Mesodermal cell (in vitro differentiated cells): Measurements from ENCODE around the gene MARS2.
"Not testable (repeated sequence)": the region's sequence is repeated elsewhere in the genome, so short reads cannot be mapped to it uniquely, and the experiment has no call there.

Experiments
- H3K27ac ChIP-seq: 2 replicates; pipeline ENCODE4 v1.7.0; 2013; ENCODE audit warnings: mild to moderate bottlenecking, low read depth, low read length, moderate library complexity; ENCODE audit not compliant: severe bottlenecking
- H3K36me3 ChIP-seq: 2 replicates; pipeline ENCODE4 v1.7.1; 2013; ENCODE audit warnings: mild to moderate bottlenecking, low read length, moderate library complexity; ENCODE audit not compliant: control insufficient read depth, insufficient read depth
- H3K4me1 ChIP-seq: one replicate; pipeline ENCODE4 v1.7.1; 2013; ENCODE audit warnings: mild to moderate bottlenecking, low read length; ENCODE audit not compliant: insufficient read depth, control insufficient read depth, poor library complexity, severe bottlenecking
- H3K4me3 ChIP-seq: 2 replicates; pipeline ENCODE4 v1.7.0; 2013; ENCODE audit warnings: low read length, control low read depth, mild to moderate bottlenecking; ENCODE audit not compliant: insufficient read depth, poor library complexity, severe bottlenecking; ENCODE audit errors: extremely low read depth
- H3K9me3 ChIP-seq: 2 replicates; pipeline ENCODE4 v1.7.1; 2013; ENCODE audit warnings: mild to moderate bottlenecking, low read length, moderate library complexity; ENCODE audit not compliant: control insufficient read depth
- WGBS, 2 experiments: methylation state at CpG; one replicate each; pipeline ENCODE4 v1.1.5; 2013; ENCODE audit warnings: missing lambda C conversion rate in 2 of 2; ENCODE audit not compliant: insufficient coverage in 2 of 2; 5-methylcytosine and 5-hydroxymethylcytosine counted together

MARS2 gene

DNA sequence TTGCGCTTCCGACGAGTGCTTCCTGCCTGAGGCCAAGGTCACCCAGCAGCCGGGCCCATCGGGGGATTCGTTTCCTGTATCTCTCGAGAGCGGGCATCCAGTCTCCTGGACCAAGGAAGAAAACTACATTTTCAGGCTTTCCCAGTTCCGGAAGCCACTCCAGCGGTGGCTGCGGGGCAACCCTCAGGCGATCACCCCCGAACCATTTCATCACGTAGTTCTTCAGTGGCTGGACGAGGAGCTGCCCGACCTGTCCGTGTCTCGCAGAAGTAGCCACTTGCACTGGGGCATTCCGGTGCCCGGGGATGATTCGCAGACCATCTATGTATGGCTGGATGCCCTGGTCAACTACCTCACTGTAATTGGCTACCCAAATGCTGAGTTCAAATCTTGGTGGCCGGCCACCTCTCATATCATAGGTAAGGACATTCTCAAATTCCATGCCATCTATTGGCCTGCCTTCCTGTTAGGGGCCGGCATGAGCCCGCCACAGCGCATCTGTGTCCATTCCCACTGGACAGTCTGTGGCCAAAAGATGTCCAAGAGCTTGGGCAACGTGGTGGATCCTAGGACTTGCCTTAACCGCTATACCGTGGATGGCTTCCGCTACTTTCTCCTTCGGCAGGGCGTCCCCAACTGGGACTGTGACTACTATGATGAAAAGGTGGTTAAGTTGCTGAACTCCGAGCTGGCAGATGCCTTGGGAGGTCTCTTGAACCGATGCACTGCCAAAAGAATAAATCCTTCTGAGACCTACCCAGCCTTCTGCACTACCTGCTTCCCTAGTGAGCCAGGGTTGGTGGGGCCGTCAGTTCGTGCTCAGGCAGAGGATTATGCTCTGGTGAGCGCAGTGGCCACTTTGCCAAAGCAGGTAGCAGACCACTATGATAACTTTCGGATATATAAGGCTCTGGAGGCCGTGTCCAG, 1.0 kb downstream of the MARS2 start:
- peaks cover 10% of the 10 kb centered on the region for H3K36me3 ChIP-seq
- no peaks in the 10 kb centered on the region for H3K4me1 ChIP-seq
- H3K9me3 ChIP-seq, result no peaks in the 10 kb centered on the region
- no peak overlapping the region for H3K27ac ChIP-seq
- 4% methylated on average over 27 to 31 of the region's 38 CpGs for WGBS, 2 experiments
- peak overlapping the region; percentile 86 for H3K4me3 ChIP-seq

DNA sequence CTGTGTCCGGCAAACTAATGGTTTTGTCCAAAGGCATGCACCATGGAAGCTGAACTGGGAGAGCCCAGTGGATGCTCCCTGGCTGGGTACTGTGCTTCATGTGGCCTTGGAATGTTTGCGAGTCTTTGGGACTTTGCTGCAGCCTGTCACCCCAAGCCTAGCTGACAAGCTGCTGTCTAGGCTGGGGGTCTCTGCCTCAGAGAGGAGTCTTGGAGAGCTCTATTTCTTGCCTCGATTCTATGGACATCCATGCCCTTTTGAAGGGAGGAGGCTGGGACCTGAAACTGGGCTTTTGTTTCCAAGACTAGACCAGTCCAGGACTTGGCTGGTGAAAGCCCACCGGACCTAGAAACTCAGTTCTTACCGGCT, 1.7 kb downstream of the MARS2 start:
- Histone ChIP-seq H3K27ac (no peak overlapping the region), H3K9me3 (no peaks in the 10 kb centered on the region), H3K4me1 (no peaks in the 10 kb centered on the region), H3K4me3 (peak overlapping the region; percentile 86), H3K36me3 (peaks cover 17% of the 10 kb centered on the region)
- 17 to 25% methylated on average over 3 to 5 of the region's 5 CpGs for WGBS, 2 experiments

DNA sequence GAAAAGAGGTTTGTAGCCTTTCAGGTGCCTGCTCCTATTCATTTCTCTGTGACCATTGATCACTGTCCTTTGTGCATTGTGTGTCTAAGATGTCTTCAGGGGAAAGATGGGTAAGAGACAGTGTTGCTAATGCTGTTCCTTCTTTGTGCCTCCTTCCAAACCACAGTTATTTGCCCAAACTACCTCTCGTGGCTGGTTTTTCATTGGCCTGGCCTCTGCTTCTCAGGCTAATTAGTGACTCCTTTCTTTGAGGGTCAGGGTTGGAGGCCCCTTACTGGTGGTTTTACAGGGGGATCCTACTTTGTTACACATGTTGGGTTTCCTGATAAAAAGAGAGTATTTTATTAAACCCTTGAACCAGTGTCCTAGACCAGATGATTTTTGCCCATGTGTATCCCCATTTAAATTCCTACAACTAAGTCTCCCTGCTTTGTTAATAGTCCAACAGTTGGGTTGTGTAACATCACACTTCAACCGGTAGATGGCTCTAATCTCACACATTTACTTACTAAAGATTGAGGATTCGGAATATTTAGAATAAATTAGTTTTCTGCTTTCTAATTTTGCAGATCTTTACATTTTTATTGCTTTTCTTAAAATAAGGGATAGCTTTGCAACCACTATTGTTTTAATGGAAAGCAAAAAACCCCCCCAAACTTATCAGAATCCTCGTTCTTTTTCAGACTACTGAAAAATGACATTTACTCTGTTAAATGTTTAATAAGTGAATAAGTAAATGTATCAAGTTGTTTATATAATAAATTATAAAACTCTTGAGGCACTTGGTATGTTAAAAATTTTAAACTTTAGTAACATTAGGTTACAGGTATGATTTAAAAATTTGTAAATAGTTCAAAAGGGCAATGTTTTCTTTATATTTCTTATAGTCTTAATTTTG, 2.4 kb downstream of the MARS2 start:
- WGBS, 2 experiments, result no CpG with 5 or more reads among the region's 4 CpGs

GRCh38 chr2:197708331-197708730, 3.2 kb downstream of the MARS2 start:
- H3K9me3 ChIP-seq, result no peaks in the 10 kb centered on the region
- no peak overlapping the region for H3K27ac ChIP-seq
- H3K36me3 ChIP-seq, result peaks cover 20% of the 10 kb centered on the region
- no peak overlapping the region for H3K4me3 ChIP-seq
- no CpG with 5 or more reads among the region's 2 CpGs for WGBS, 2 experiments
- H3K4me1 ChIP-seq, result no peaks in the 10 kb centered on the region

More for the DNA sequence above, 2.4 kb downstream of the MARS2 start:
- no peak overlapping the region for H3K27ac ChIP-seq
- no peaks in the 10 kb centered on the region for H3K4me1 ChIP-seq
- H3K4me3 ChIP-seq, result peak overlapping the region; percentile 86
- no peaks in the 10 kb centered on the region for H3K9me3 ChIP-seq
- H3K36me3 ChIP-seq, result peaks cover 17% of the 10 kb centered on the region

- not testable (repeated sequence) for H3K4me3 ChIP-seq, H3K27ac ChIP-seq, H3K9me3 ChIP-seq, H3K4me1 ChIP-seq
- H3K36me3 ChIP-seq, result peaks cover 20% of the 10 kb centered on the region
- WGBS, 2 experiments, result 84 to 90% methylated on average over 2 to 6 of the region's 7 CpGs
These were observed 4.0 kb downstream of the MARS2 start for GRCh38 chr2:197709140-197709539.

DNA sequence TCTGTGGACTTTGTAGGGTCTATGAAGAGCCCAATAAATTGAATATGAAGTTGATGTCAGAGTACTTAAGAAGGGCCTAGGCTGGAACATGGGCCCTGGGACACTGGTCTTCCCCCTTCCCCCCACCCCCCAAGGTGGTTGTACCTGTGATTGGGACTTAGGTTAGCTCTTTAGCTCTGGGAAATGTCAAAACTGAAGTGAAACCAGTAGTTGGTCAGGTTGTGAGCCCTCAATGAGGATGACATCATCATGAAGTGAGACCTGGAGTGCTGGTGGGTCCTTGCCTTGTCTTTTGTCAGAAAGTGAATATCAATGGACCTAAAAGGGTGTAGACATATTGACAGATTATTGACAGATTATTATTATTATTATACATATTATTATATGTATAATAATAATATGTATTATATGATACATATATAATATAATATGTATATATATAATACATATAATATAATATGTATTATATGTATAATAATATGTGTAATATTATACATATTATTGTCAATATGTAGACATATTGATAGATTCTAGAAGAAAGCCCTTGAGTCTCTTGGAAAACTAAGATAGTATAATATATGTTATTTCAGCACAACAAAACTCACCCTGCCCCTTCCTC, 5.4 kb downstream of the MARS2 start:
- Histone ChIP-seq H3K4me3 (no peak overlapping the region), H3K36me3 (peaks cover 20% of the 10 kb centered on the region), H3K4me1 (no peaks in the 10 kb centered on the region)

DNA sequence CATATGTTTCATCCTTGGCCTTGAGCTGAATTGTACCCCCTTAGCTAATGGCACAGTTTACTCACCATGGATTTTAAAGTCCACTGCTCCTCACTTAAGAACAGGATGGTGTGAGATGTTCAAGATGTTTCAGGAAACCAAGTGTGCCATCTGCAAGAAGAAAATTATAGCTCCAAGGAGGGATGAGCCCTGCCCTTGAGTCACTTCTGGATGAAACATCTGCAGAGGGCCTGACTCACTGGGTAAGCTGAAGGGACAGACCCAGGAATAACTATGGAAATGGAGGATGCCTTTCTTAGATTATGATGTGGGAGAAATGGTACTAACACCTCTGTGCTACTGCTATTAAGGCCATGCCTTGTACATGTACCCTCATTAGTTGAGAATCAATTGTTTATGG, 6.4 kb downstream of the MARS2 start:
- Histone ChIP-seq H3K9me3 (no peaks in the 10 kb centered on the region), H3K4me3 (no peak overlapping the region), H3K36me3 (peaks cover 20% of the 10 kb centered on the region), H3K27ac (no peak overlapping the region), H3K4me1 (no peaks in the 10 kb centered on the region)

More for the DNA sequence above, 5.4 kb downstream of the MARS2 start:
- no peaks in the 10 kb centered on the region for H3K9me3 ChIP-seq
- no peak overlapping the region for H3K27ac ChIP-seq

GRCh38 chr2:197713271-197713670, 8.1 kb downstream of the MARS2 start:
- 92% methylated on average over 3 of the region's 3 CpGs; no CpG with 5 or more reads in 1 of the 2 experiments for WGBS, 2 experiments
- H3K36me3 ChIP-seq, result peaks cover 20% of the 10 kb centered on the region
- no peak overlapping the region for H3K27ac ChIP-seq
- H3K9me3 ChIP-seq, result no peaks in the 10 kb centered on the region
- no peaks in the 10 kb centered on the region for H3K4me1 ChIP-seq
- no peak overlapping the region for H3K4me3 ChIP-seq

DNA sequence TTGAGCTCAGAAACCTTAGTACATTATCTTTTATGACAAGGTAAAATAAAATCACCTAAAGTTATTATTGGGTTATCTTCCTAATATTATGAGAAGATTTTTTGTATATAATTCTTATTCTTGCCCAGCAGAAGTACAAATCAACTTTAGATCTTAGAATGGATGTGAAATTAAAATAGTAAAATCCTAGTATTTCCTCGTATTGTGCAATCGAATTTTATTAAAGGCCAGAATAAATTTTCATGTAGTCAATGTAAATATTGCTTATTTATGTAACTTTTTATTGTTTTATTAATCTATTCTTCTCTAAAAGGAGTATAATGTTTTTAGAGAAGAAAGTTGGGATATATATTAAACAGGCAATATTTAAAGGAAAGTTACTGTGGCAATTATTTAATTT, 12.7 kb downstream of the MARS2 start:
- no peak overlapping the region for H3K4me3 ChIP-seq
- no CpG with 5 or more reads among the region's 2 CpGs for WGBS, 2 experiments

DNA sequence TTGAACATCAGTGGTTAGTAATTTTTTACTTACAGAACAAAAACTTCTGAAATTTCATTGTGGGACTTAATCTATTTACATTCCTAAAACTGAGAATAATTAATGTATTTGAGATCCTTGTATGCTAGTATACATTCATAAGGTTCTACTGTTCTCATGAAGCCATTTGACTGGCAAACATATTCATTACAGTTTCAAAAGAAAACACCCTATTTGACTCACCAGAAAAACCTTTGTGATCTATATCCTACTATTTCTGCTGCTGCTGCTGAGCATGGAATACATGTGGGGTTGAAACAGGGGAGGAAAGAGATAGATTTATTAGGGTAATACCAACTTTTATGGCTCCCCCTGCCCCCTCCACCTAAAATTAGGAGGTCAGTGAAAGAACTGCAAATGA, 21.8 kb downstream of the MARS2 start:
- Histone ChIP-seq H3K36me3 (no peaks in the 10 kb centered on the region), H3K4me3 (no peak overlapping the region), H3K27ac (no peak overlapping the region), H3K9me3 (no peaks in the 10 kb centered on the region), H3K4me1 (no peaks in the 10 kb centered on the region)

More for the DNA sequence above, 12.7 kb downstream of the MARS2 start:
- Histone ChIP-seq H3K9me3 (no peaks in the 10 kb centered on the region), H3K36me3 (peaks cover 3% of the 10 kb centered on the region), H3K4me1 (no peaks in the 10 kb centered on the region), H3K27ac (no peak overlapping the region)
